Tibial nerve (tissue), 4 donors: ENCODE results near the gene DCAF10.

Source experiments
- CTCF ChIP-seq, 5 experiments: fragments of 200-600 bp in 3 of 5; fragments of 450-650 bp in 2 of 5; sonication (generic) in 3 of 5; IDR thresholded peaks; one replicate each; pipeline ENCODE4 v1.5.1; 2016 to 2019; ENCODE audit warnings: antibody characterized with exemption in 5 of 5, mild to moderate bottlenecking in 3 of 5, moderate library complexity in 2 of 5
- EP300 ChIP-seq, 2 donors: sonication (generic); formaldehyde crosslinking; IDR thresholded peaks; one replicate each; pipeline ENCODE4 v1.6.1; 2017; ENCODE audit warnings: antibody characterized with exemption in 2 of 2, mild to moderate bottlenecking in 1 of 2
- POLR2A ChIP-seq, 2 donors: fragments of 450-650 bp; IDR thresholded peaks; one replicate each; pipeline ENCODE4 v1.6.1; 2017; ENCODE audit warnings: antibody characterized with exemption in 2 of 2, mild to moderate bottlenecking in 2 of 2, moderate library complexity in 2 of 2

DNA sequence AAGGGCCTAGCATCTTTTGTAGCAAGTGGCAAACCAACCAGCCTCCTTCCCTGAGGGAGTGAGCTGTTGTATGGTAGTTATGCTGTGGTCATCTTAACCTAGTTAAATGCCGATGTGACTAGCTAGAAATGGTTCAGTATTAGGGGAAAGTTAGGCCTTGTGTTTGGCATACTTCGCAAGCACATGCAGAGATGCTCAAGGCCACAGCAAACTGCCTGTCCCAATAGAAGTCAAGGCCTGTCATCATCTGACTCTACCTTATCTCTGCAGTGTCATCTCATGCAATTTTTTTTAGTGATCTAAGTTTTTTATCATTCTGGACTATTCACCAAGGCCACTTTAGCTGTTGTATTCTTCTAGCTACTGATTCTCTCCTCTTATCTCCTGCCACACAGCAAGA is 10.5 kb upstream of the DCAF10 start:
- TF ChIP-seq POLR2A (IDR thresholded peaks at IDR 0.05), result no peak
- TF ChIP-seq CTCF (IDR thresholded peaks at IDR 0.05), result no peak
- no peak for TF ChIP-seq EP300 (IDR thresholded peaks at IDR 0.05)
